Measurements from ENCODE around the gene SPTAN1. TPM values are rescaled to one million over a fixed set of nuclear protein-coding genes. Genes with fewer than 3 reads are reported as not detected.

SPTAN1 gene
- total RNA-seq, 1 experiment from 2014 or later, result 111 TPM

GRCh38 chr9:128619127-128619526 lies 66.7 kb downstream of the SPTAN1 start (continued):
- TF ChIP-seq ELF1 (IDR thresholded peaks at IDR 0.05; ENCODE audit: borderline replicate concordance, low read depth), result no peak

GRCh38 chr9:128619779-128620178 lies 67.4 kb downstream of the SPTAN1 start:
- H3K9ac ChIP-seq (ENCODE audit: low read length), result no peak overlapping the region
- DNase-seq (ENCODE audit: low read depth, low spot score) (no peak), ATAC-seq (no peak)
- no peaks in the 10 kb centered on the region for H3K79me2 ChIP-seq (ENCODE audit: insufficient read depth, low read length)
- no peak overlapping the region for H2AFZ ChIP-seq (ENCODE audit: low read depth, low read length, poor library complexity, severe bottlenecking)
- no peaks in the 10 kb centered on the region for H3K4me1 ChIP-seq (ENCODE audit: control insufficient read depth in 1 of 2, insufficient read depth in 2 of 2, low read length in 2 of 2)
- no peak overlapping the region for H3K4me3 ChIP-seq (replicated peaks in 1 of 2; ENCODE audit: low read depth in 1 of 2, low read length in 2 of 2)
- no peaks in the 10 kb centered on the region for H3K27me3 ChIP-seq (ENCODE audit: insufficient read depth, low read length)
- RAD21 ChIA-PET (ENCODE audit: low non-redundant PET in 1 of 2, low total read pairs in 2 of 2, uncharacterized antibody in 2 of 2, unreplicated experiment in 2 of 2), result no interaction called here
- no peak overlapping the region for H3K27ac ChIP-seq (ENCODE audit: low read depth, low read length)
- CTCF ChIA-PET, result no interaction called here
- no peaks in the 10 kb centered on the region for H3K9me3 ChIP-seq (ENCODE audit: control insufficient read depth in 1 of 2, insufficient read depth in 1 of 2, low read depth in 1 of 2, low read length in 2 of 2)
- intact Hi-C loops (cut with micrococcal nuclease), result no loop called here
- H3K36me3 ChIP-seq (ENCODE audit: control insufficient read depth in 1 of 2, insufficient read depth in 2 of 2, low read length in 2 of 2), result peaks cover 38 to 61% of the 10 kb centered on the region in 2 experiments
- H4K20me1 ChIP-seq (ENCODE audit: insufficient read depth), result no peaks in the 10 kb centered on the region
- H3K4me2 ChIP-seq (ENCODE audit: low read length), result no peak overlapping the region
- TF ChIP-seq CTCF (IDR thresholded peaks at IDR 0.05 in 2 of 3, conservative IDR thresholded peaks at IDR 0.05 in 1 of 3; ENCODE audit: borderline replicate concordance in 1 of 3, insufficient read depth in 1 of 3, low read depth in 2 of 3, low read length in 2 of 3) (no peak), ZBTB33 (IDR thresholded peaks at IDR 0.05; ENCODE audit: extremely low read depth, insufficient replicate concordance, low read length) (no peak), ELF1 (IDR thresholded peaks at IDR 0.05; ENCODE audit: borderline replicate concordance, low read depth) (no peak), EGR1 (IDR thresholded peaks at IDR 0.05; ENCODE audit: low read depth) (no peak), REST (IDR thresholded peaks at IDR 0.05; ENCODE audit: low read depth) (no peak), ZNF274 (IDR thresholded peaks at IDR 0.05; ENCODE audit: low read depth, low read length) (no peak), YY1 (IDR thresholded peaks at IDR 0.05; ENCODE audit: extremely low read depth, insufficient replicate concordance, low read depth, low read length) (no peak), TCF7L2 (IDR thresholded peaks at IDR 0.05; ENCODE audit: borderline replicate concordance, extremely low read depth, insufficient read depth, insufficient read length) (no peak), JUND (IDR thresholded peaks at IDR 0.05) (no peak), CBX3 (IDR thresholded peaks at IDR 0.05; ENCODE audit: low read depth) (no peak), FOSL1 (IDR thresholded peaks at IDR 0.05; ENCODE audit: low read depth) (no peak), ATF3 (IDR thresholded peaks at IDR 0.05) (no peak), RAD21 (IDR thresholded peaks at IDR 0.05; ENCODE audit: low read depth) (no peak), POLR2A (IDR thresholded peaks at IDR 0.05; ENCODE audit: borderline replicate concordance, extremely low read depth, insufficient read depth, insufficient read length) (no peak)
- no TSS peak for BruUV-seq (replicated peaks)
- no peaks in the 10 kb centered on the region for H3K9me2 ChIP-seq (ENCODE audit: insufficient read depth)
- POLR2A ChIA-PET, result no interaction called here
